SK-N-SH (cell line): Measurements from ENCODE around the gene MNT. TPM values are rescaled to one million over a fixed set of nuclear protein-coding genes. Genes with fewer than 3 reads are reported as not detected.

Source experiments
- CHD2 ChIP-seq: fragments of 150-350 bp; IDR thresholded peaks from 2 replicates; pipeline ENCODE4 v1.6.1; 2018; ENCODE audit warnings: low read length; ENCODE audit not compliant: partially characterized antibody
- ELF1 ChIP-seq: IDR thresholded peaks from 2 replicates; pipeline ENCODE4 v1.4.0; 2012
- EZH2phosphoT487 ChIP-seq: fragments of 200-600 bp; sonication (generic); IDR thresholded peaks from 2 replicates; pipeline ENCODE4 v1.6.1; 2017; ENCODE audit warnings: low read depth, mixed run types, mild to moderate bottlenecking, antibody characterized with exemption, moderate library complexity, borderline replicate concordance
- FOXJ3 ChIP-seq: sonication (generic); formaldehyde crosslinking; IDR thresholded peaks from 2 replicates; pipeline ENCODE4 v1.5.1; 2020; ENCODE audit warnings: mild to moderate bottlenecking, missing genetic modification reagents
- FOXM1 ChIP-seq: IDR thresholded peaks from 2 replicates; pipeline ENCODE4 v1.4.0; 2012; ENCODE audit warnings: low read depth, mild to moderate bottlenecking
- GABPA ChIP-seq: IDR thresholded peaks from 2 replicates; pipeline ENCODE4 v1.4.0; 2012; ENCODE audit warnings: low read depth, mild to moderate bottlenecking
- JUND ChIP-seq: IDR thresholded peaks from 2 replicates; pipeline ENCODE4 v1.4.0; 2012
- MXI1 ChIP-seq: IDR thresholded peaks from 2 replicates; pipeline ENCODE4 v1.6.1; 2012; ENCODE audit warnings: mild to moderate bottlenecking, low read depth, low read length, improper control_type of control experiment
- RAD21 ChIP-seq: IDR thresholded peaks from 2 replicates; pipeline ENCODE4 v1.6.1; 2012; ENCODE audit warnings: mild to moderate bottlenecking, low read length
- RCOR1 ChIP-seq: fragments of 150-350 bp; IDR thresholded peaks from 2 replicates; pipeline ENCODE4 v1.6.1; 2017; ENCODE audit warnings: antibody characterized with exemption, low read length
- RFX5 ChIP-seq: IDR thresholded peaks from 2 replicates; pipeline ENCODE4 v1.6.1; 2012; ENCODE audit warnings: mild to moderate bottlenecking, improper control_type of control experiment, low read length
- SIN3A ChIP-seq: IDR thresholded peaks from 2 replicates; pipeline ENCODE4 v1.6.1; 2012; ENCODE audit warnings: low read depth, mild to moderate bottlenecking, low read length, moderate library complexity, borderline replicate concordance
- SMC3 ChIP-seq: IDR thresholded peaks from 2 replicates; pipeline ENCODE4 v1.6.1; 2012; ENCODE audit warnings: low read depth, low read length, improper control_type of control experiment
- TAF1 ChIP-seq: IDR thresholded peaks from 2 replicates; pipeline ENCODE4 v1.6.1; 2012; ENCODE audit warnings: low read depth, mild to moderate bottlenecking, low read length, moderate library complexity, borderline replicate concordance
- TCF12 ChIP-seq: IDR thresholded peaks from 2 replicates; pipeline ENCODE4 v1.4.0; 2012
- TEAD4 ChIP-seq: IDR thresholded peaks from 2 replicates; pipeline ENCODE4 v1.4.0; 2012; ENCODE audit warnings: mild to moderate bottlenecking, borderline replicate concordance; ENCODE audit not compliant: insufficient read depth
- YY1 ChIP-seq: IDR thresholded peaks from 2 replicates; pipeline ENCODE4 v1.4.0; 2012; ENCODE audit warnings: low read depth, mild to moderate bottlenecking
- polyA plus RNA-seq, 3 experiments: library from polyadenylated mRNA; depleted of rRNA; stranded (reverse); fragments of >200 nt; gene quantifications; 2 replicates each; pipeline ENCODE4 v1.2.3, GENCODE V29; 2012
- TF ChIP-seq, protein P1 (sequence below): IDR thresholded peaks from 2 replicates; pipeline ENCODE4 v1.6.1; 2012; ENCODE audit warnings: mild to moderate bottlenecking, low read depth, low read length, moderate library complexity
- TF ChIP-seq, protein P2 (sequence below): IDR thresholded peaks from 2 replicates; pipeline ENCODE4; 2012
- TF ChIP-seq, protein P3 (sequence below): fragments of 200-600 bp; sonication (generic); IDR thresholded peaks from 2 replicates; pipeline ENCODE4 v1.6.1; 2017; ENCODE audit warnings: antibody characterized with exemption, mild to moderate bottlenecking, moderate library complexity
- TF ChIP-seq, protein P4 (sequence below): fragments of 150-350 bp; IDR thresholded peaks from 2 replicates; pipeline ENCODE4 v1.6.1; 2016; ENCODE audit warnings: mild to moderate bottlenecking, low read depth, low read length
- TF ChIP-seq, protein P5 (sequence below): IDR thresholded peaks from 2 replicates; pipeline ENCODE4 v1.4.0; 2012; ENCODE audit warnings: low read depth, borderline replicate concordance

MNT gene
- polyA plus RNA-seq, 1 of the 3 experiments (the other 2 are of a cell fraction) = 7.1 TPM

DNA sequence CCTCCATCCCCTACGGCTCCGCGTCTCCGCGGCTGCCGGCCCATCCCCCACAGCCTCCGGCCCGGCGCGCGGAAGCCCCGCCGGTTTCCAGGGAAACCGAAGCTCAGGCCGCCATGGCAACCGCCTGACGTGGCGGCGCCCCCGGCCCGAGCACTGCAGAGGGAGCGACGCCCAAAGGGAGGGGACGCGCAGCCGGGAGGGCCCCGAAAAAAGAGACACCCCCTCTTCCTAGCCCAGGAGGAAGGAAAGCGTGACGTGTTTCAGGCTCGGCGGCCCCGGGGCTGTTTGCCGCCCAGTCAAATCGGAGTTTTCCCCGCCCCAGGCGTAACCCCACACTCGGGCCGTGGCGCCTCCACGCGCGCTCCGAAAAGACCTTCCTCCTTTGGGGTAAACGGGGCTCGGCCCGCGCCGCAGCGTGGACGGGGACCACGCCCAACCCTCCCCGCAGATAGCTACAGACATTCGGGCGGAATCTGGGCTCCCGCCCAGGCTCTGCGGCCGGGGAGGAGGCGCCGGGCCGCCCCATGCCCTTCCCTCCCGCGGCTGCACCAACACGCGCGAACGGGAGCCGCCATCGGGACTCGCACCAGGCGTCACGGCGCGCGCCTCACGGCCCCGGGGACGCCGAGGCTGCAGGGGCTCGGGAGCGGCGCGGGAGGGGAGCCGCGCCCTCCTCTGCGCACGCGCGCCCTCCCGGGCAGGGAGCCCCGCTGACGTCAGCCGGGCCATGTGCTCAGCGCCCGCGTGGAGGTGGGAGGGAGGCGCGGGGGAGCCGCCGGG lies 7.5 kb downstream of the MNT start (continued):
- TF ChIP-seq, protein P1, sequence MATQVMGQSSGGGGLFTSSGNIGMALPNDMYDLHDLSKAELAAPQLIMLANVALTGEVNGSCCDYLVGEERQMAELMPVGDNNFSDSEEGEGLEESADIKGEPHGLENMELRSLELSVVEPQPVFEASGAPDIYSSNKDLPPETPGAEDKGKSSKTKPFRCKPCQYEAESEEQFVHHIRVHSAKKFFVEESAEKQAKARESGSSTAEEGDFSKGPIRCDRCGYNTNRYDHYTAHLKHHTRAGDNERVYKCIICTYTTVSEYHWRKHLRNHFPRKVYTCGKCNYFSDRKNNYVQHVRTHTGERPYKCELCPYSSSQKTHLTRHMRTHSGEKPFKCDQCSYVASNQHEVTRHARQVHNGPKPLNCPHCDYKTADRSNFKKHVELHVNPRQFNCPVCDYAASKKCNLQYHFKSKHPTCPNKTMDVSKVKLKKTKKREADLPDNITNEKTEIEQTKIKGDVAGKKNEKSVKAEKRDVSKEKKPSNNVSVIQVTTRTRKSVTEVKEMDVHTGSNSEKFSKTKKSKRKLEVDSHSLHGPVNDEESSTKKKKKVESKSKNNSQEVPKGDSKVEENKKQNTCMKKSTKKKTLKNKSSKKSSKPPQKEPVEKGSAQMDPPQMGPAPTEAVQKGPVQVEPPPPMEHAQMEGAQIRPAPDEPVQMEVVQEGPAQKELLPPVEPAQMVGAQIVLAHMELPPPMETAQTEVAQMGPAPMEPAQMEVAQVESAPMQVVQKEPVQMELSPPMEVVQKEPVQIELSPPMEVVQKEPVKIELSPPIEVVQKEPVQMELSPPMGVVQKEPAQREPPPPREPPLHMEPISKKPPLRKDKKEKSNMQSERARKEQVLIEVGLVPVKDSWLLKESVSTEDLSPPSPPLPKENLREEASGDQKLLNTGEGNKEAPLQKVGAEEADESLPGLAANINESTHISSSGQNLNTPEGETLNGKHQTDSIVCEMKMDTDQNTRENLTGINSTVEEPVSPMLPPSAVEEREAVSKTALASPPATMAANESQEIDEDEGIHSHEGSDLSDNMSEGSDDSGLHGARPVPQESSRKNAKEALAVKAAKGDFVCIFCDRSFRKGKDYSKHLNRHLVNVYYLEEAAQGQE = no peak
- TF ChIP-seq, protein P2, sequence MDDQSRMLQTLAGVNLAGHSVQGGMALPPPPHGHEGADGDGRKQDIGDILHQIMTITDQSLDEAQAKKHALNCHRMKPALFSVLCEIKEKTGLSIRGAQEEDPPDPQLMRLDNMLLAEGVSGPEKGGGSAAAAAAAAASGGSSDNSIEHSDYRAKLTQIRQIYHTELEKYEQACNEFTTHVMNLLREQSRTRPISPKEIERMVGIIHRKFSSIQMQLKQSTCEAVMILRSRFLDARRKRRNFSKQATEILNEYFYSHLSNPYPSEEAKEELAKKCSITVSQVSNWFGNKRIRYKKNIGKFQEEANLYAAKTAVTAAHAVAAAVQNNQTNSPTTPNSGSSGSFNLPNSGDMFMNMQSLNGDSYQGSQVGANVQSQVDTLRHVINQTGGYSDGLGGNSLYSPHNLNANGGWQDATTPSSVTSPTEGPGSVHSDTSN = no peak
- TF ChIP-seq YY1 = 0 out of 2 replicates have a peak, but pooled peaks have one; percentile 50
- TF ChIP-seq, protein P3, sequence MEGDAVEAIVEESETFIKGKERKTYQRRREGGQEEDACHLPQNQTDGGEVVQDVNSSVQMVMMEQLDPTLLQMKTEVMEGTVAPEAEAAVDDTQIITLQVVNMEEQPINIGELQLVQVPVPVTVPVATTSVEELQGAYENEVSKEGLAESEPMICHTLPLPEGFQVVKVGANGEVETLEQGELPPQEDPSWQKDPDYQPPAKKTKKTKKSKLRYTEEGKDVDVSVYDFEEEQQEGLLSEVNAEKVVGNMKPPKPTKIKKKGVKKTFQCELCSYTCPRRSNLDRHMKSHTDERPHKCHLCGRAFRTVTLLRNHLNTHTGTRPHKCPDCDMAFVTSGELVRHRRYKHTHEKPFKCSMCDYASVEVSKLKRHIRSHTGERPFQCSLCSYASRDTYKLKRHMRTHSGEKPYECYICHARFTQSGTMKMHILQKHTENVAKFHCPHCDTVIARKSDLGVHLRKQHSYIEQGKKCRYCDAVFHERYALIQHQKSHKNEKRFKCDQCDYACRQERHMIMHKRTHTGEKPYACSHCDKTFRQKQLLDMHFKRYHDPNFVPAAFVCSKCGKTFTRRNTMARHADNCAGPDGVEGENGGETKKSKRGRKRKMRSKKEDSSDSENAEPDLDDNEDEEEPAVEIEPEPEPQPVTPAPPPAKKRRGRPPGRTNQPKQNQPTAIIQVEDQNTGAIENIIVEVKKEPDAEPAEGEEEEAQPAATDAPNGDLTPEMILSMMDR = no peak
- TF ChIP-seq FOXM1 = no peak
- TF ChIP-seq, protein P4, sequence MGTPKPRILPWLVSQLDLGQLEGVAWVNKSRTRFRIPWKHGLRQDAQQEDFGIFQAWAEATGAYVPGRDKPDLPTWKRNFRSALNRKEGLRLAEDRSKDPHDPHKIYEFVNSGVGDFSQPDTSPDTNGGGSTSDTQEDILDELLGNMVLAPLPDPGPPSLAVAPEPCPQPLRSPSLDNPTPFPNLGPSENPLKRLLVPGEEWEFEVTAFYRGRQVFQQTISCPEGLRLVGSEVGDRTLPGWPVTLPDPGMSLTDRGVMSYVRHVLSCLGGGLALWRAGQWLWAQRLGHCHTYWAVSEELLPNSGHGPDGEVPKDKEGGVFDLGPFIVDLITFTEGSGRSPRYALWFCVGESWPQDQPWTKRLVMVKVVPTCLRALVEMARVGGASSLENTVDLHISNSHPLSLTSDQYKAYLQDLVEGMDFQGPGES = no peak
- no peak for TF ChIP-seq FOXJ3
- TF ChIP-seq TAF1 = peak; percentile 29; the same call in 1 of the 2 replicates
- TF ChIP-seq, protein P5, sequence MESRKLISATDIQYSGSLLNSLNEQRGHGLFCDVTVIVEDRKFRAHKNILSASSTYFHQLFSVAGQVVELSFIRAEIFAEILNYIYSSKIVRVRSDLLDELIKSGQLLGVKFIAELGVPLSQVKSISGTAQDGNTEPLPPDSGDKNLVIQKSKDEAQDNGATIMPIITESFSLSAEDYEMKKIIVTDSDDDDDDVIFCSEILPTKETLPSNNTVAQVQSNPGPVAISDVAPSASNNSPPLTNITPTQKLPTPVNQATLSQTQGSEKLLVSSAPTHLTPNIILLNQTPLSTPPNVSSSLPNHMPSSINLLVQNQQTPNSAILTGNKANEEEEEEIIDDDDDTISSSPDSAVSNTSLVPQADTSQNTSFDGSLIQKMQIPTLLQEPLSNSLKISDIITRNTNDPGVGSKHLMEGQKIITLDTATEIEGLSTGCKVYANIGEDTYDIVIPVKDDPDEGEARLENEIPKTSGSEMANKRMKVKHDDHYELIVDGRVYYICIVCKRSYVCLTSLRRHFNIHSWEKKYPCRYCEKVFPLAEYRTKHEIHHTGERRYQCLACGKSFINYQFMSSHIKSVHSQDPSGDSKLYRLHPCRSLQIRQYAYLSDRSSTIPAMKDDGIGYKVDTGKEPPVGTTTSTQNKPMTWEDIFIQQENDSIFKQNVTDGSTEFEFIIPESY = no peak
- TF ChIP-seq JUND = no peak
- TF ChIP-seq GABPA = no peak
- TF ChIP-seq CHD2 = no peak
- peak; percentile 89 for TF ChIP-seq MXI1
- TF ChIP-seq RFX5 = no peak
- no peak for TF ChIP-seq SMC3
- no peak for TF ChIP-seq RCOR1
- TF ChIP-seq TEAD4 = no peak
- TF ChIP-seq ELF1 = no peak
- TF ChIP-seq EZH2phosphoT487 = no peak
- TF ChIP-seq SIN3A = 0 out of 2 replicates have a peak, but pooled peaks have one; percentile 22
- TF ChIP-seq RAD21 = no peak
- TF ChIP-seq TCF12 = no peak
